Trophoblast cell (in vitro differentiated cells and primary cell): ENCODE measurements around the gene OR51E2.

Experiments used
- DNase-seq, 2 donors: peaks; one replicate each; pipeline ENCODE4 v3.0.0-alpha.2; 2016
- H2AFZ ChIP-seq: 2 replicates; pipeline ENCODE4 v1.6.1; 2013; ENCODE audit warnings: low read length, moderate library complexity, mild to moderate bottlenecking; ENCODE audit not compliant: insufficient read depth, poor library complexity
- H2AK5ac ChIP-seq: 2 replicates; pipeline ENCODE4 v1.6.1; 2013; ENCODE audit warnings: mild to moderate bottlenecking, low read length
- H2BK120ac ChIP-seq: 2 replicates; pipeline ENCODE4 v1.6.1; 2013; ENCODE audit warnings: low read length, mild to moderate bottlenecking, moderate library complexity; ENCODE audit not compliant: insufficient read depth, poor library complexity
- H2BK12ac ChIP-seq: 2 replicates; pipeline ENCODE4 v1.6.1; 2013; ENCODE audit warnings: mild to moderate bottlenecking, low read length, moderate library complexity
- H2BK5ac ChIP-seq: 2 replicates; pipeline ENCODE4 v1.6.1; 2013; ENCODE audit warnings: low read length, low read depth, moderate library complexity, mild to moderate bottlenecking; ENCODE audit not compliant: poor library complexity
- H3K14ac ChIP-seq: 2 replicates; pipeline ENCODE4 v1.6.1; 2013; ENCODE audit warnings: mild to moderate bottlenecking, low read length
- H3K18ac ChIP-seq: 2 replicates; pipeline ENCODE4 v1.6.1; 2013; ENCODE audit warnings: mild to moderate bottlenecking, low read length
- H3K23ac ChIP-seq: 2 replicates; pipeline ENCODE4 v1.6.1; 2013; ENCODE audit warnings: low read length
- H3K27ac ChIP-seq: 2 replicates; pipeline ENCODE4 v1.5.1; 2013; ENCODE audit warnings: low read depth, mild to moderate bottlenecking, inconsistent platforms, low read length, moderate library complexity
- H3K27me3 ChIP-seq: 2 replicates; pipeline ENCODE4 v1.6.1; 2013; ENCODE audit warnings: inconsistent platforms, mild to moderate bottlenecking, low read length, moderate library complexity; ENCODE audit not compliant: insufficient read depth
- H3K36me3 ChIP-seq, 2 experiments: 1 replicate in 1 of 2; 2 replicates in 1 of 2; pipeline ENCODE4 v1.6.1; 2013; ENCODE audit warnings: low read length in 2 of 2, mild to moderate bottlenecking in 2 of 2, moderate library complexity in 1 of 2; ENCODE audit not compliant: insufficient read depth in 2 of 2, control insufficient read depth in 1 of 2
- H3K4ac ChIP-seq: 2 replicates; pipeline ENCODE4 v1.6.1; 2013; ENCODE audit warnings: low read depth, mild to moderate bottlenecking, low read length, moderate library complexity
- H3K4me1 ChIP-seq, 2 experiments: 1 replicate in 1 of 2; 2 replicates in 1 of 2; pipeline ENCODE4 v1.6.1; 2013; ENCODE audit warnings: low read length in 2 of 2, mild to moderate bottlenecking in 2 of 2, moderate library complexity in 1 of 2; ENCODE audit not compliant: insufficient read depth in 2 of 2, control insufficient read depth in 1 of 2
- H3K4me2 ChIP-seq: 2 replicates; pipeline ENCODE4 v1.6.1; 2013; ENCODE audit warnings: inconsistent platforms, mild to moderate bottlenecking, low read length, moderate library complexity
- H3K4me3 ChIP-seq: 2 replicates; pipeline ENCODE4 v1.5.1; 2013; ENCODE audit warnings: mild to moderate bottlenecking, low read depth, low read length, inconsistent platforms
- H3K79me1 ChIP-seq: one replicate; pipeline ENCODE4 v1.6.1; 2013; ENCODE audit warnings: low read length
- H3K79me2 ChIP-seq: 2 replicates; pipeline ENCODE4 v1.6.1; 2013; ENCODE audit warnings: low read length, mild to moderate bottlenecking; ENCODE audit not compliant: control insufficient read depth, insufficient read depth, poor library complexity
- H3K9ac ChIP-seq: 2 replicates; pipeline ENCODE4 v1.6.1; 2013; ENCODE audit warnings: mild to moderate bottlenecking, low read length
- H3K9me3 ChIP-seq: 2 replicates; pipeline ENCODE4 v1.6.1; 2013; ENCODE audit warnings: low read depth, mild to moderate bottlenecking, control low read depth, inconsistent platforms, low read length; ENCODE audit not compliant: insufficient read depth
- H4K12ac ChIP-seq: 2 replicates; pipeline ENCODE4 v1.6.1; 2013; ENCODE audit warnings: low read depth, mild to moderate bottlenecking, low read length, moderate library complexity
- H4K8ac ChIP-seq: 2 replicates; pipeline ENCODE4 v1.6.1; 2013; ENCODE audit warnings: low read depth, mild to moderate bottlenecking, low read length, moderate library complexity
- H4K91ac ChIP-seq: one replicate; pipeline ENCODE4 v1.6.1; 2013; ENCODE audit warnings: low read depth, mild to moderate bottlenecking, low read length, moderate library complexity
- WGBS: extraction: QIAGEN DNeasy Blood & Tissue Kit; methylation state at CpG from one replicate; pipeline ENCODE4 v1.1.7; 2013; ENCODE audit warnings: missing lambda C conversion rate; ENCODE audit not compliant: insufficient read length, insufficient coverage; ENCODE audit errors: extremely low coverage; 5-methylcytosine and 5-hydroxymethylcytosine counted together

Gene OR51E2

DNA sequence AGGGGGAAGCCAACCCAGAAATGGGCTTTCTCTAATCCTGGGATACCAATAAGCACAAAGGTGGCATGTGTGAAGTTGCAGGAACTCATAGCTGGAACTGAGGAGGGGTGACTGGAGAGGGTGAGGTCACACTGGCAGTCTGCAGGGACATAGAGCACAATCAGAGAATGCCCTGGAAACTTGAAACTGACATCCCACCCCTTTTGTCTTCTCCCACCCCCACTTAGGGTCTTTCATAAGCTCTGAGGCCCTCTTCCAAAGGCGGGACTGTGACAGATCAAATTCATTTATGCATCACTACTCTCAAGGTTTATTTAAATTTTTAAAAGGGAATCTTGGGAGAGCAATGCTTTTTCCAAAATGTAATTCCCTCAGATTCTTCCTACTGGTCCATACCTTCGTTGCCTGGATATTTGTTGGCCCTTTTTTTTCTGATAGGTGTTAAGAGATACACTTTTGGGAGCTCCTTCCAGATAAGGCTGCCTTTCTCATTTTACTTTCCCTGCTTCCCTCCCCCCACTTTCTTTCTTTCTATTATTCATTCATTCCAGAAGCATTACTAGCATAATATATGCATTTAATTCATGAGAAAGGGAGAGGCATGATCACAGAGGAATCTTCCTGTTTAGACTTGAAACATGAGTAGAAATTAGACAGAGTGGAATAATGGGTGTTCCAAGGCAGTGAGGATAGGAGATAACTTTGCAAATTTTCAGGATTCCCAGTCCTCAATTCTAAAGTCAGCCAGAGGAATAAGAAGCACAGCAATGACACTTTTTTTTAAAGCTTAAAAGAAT lies 14.8 kb downstream of the OR51E2 start:
- Histone ChIP-seq H3K4me3 (no peak overlapping the region), H3K27me3 (no peaks in the 10 kb centered on the region), H3K4me2 (no peak overlapping the region), H3K79me2 (no peaks in the 10 kb centered on the region), H3K27ac (no peak overlapping the region), H2BK12ac (no peak overlapping the region), H3K4ac (no peak overlapping the region), H3K14ac (no peak overlapping the region), H3K79me1 (no peaks in the 10 kb centered on the region), H2BK120ac (no peak overlapping the region), H3K23ac (no peak overlapping the region), H3K9me3 (no peaks in the 10 kb centered on the region), H3K9ac (no peak overlapping the region), H2AFZ (no peak overlapping the region), H2AK5ac (no peak overlapping the region), H4K91ac (no peak overlapping the region), H2BK5ac (no peak overlapping the region), H3K4me1 (no peaks in the 10 kb centered on the region), H4K8ac (no peak overlapping the region), H4K12ac (no peak overlapping the region), H3K18ac (no peak overlapping the region), H3K36me3 (no peaks in the 10 kb centered on the region)
- DNase-seq = no peak
- WGBS = no CpG with 5 or more reads among the region's 2 CpGs

DNA sequence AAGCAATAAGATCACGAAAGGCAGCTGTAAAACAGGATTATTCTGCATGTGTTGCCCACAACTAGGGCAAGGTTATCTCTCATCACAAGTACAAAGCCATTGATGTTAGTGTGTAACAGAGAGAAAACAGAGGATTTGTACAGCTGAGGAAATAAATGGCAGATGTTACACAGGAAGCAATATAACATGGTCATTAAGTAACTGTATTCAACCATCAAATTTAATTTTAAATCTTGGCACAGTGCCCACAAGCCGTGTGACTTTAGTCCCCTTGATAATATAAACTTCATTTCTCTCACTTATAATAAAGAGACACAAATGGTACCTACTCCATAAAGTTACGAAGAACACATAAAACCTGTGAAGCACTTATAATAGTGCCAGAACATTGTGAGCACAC lies 17.3 kb downstream of the OR51E2 start:
- Histone ChIP-seq H2BK5ac (no peak overlapping the region), H2BK120ac (no peak overlapping the region), H3K4me1 (no peaks in the 10 kb centered on the region), H4K12ac (no peak overlapping the region), H3K4ac (no peak overlapping the region), H3K23ac (no peak overlapping the region), H3K4me3 (no peak overlapping the region), H4K91ac (no peak overlapping the region), H2AFZ (no peak overlapping the region), H3K14ac (no peak overlapping the region), H2BK12ac (no peak overlapping the region), H3K27ac (no peak overlapping the region), H3K79me2 (no peaks in the 10 kb centered on the region), H4K8ac (no peak overlapping the region), H3K9me3 (no peaks in the 10 kb centered on the region), H2AK5ac (no peak overlapping the region), H3K9ac (no peak overlapping the region), H3K4me2 (no peak overlapping the region), H3K18ac (no peak overlapping the region), H3K79me1 (no peaks in the 10 kb centered on the region), H3K36me3 (no peaks in the 10 kb centered on the region), H3K27me3 (no peaks in the 10 kb centered on the region)
- DNase-seq = no peak
- WGBS = no CpG with 5 or more reads among the region's 3 CpGs

DNA sequence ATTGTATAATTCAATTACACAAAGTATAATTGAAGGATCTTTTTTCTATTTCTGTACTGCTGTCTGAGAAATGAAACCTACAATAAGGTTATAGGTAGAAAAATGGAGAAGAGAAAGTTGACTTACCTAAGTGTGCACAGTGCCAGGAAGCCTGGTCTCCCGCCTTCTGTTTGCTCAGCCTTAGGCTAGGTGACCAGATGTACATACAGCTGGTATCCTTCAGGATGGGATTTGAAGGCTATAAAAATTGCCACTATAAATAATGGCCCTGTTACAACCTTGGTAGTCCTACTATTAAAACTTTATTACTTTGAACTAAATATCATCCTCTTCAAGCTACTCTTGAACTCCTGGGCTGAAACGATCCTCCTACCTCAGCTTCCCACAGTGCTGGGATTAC lies 19.7 kb downstream of the OR51E2 start:
- Histone ChIP-seq H3K4me2 (no peak overlapping the region), H3K36me3 (no peaks in the 10 kb centered on the region), H3K18ac (no peak overlapping the region), H2BK5ac (no peak overlapping the region), H4K12ac (no peak overlapping the region), H2BK12ac (no peak overlapping the region), H3K14ac (no peak overlapping the region), H3K23ac (no peak overlapping the region), H3K9me3 (no peaks in the 10 kb centered on the region), H3K79me2 (no peaks in the 10 kb centered on the region), H3K9ac (no peak overlapping the region), H3K27ac (no peak overlapping the region), H3K4ac (no peak overlapping the region), H4K91ac (no peak overlapping the region), H3K4me1 (no peaks in the 10 kb centered on the region), H3K79me1 (no peaks in the 10 kb centered on the region), H2AK5ac (no peak overlapping the region), H3K4me3 (no peak overlapping the region), H4K8ac (no peak overlapping the region), H2BK120ac (no peak overlapping the region), H3K27me3 (no peaks in the 10 kb centered on the region), H2AFZ (no peak overlapping the region)
- no peak for DNase-seq
- WGBS = no CpG with 5 or more reads among the region's 2 CpGs

DNA sequence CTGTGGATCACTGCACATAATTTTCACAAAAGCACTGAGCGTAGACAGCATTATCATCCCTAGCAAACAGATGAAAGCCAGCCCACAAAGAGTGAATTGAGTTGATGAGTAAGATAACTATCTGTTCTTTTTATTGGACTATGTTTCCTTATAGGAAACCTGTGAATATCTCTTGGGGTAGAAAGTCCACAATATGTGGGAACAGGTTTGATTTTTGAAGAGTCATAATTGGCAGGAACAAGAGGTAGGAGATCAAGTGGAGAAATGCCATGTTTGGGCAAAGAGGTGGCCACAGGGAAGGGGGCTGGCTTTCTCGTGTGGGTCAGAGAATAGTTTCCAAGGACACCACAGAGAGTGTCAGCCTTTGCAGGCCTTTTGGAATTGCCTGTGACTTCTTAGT lies 23.9 kb downstream of the OR51E2 start:
- Histone ChIP-seq H3K9me3 (no peaks in the 10 kb centered on the region), H3K79me2 (no peaks in the 10 kb centered on the region), H3K18ac (no peak overlapping the region), H3K14ac (no peak overlapping the region), H4K12ac (no peak overlapping the region), H2AFZ (no peak overlapping the region), H3K27me3 (no peaks in the 10 kb centered on the region), H3K4me2 (no peak overlapping the region), H2BK12ac (no peak overlapping the region), H2BK5ac (no peak overlapping the region), H3K4me1 (no peaks in the 10 kb centered on the region), H3K79me1 (no peaks in the 10 kb centered on the region), H3K23ac (no peak overlapping the region), H3K4me3 (no peak overlapping the region), H4K91ac (no peak overlapping the region), H3K36me3 (no peaks in the 10 kb centered on the region), H2AK5ac (no peak overlapping the region), H3K4ac (no peak overlapping the region), H2BK120ac (no peak overlapping the region), H4K8ac (no peak overlapping the region), H3K9ac (no peak overlapping the region), H3K27ac (no peak overlapping the region)
- no peak for DNase-seq
- no CpG with 5 or more reads among the region's 2 CpGs for WGBS
